Kidney glomerular epithelial cell (primary cell): ENCODE measurements around the gene BIK.
"Not testable (repeated sequence)": the region's sequence is repeated elsewhere in the genome, so short reads cannot be mapped to it uniquely, and the experiment has no call there.

Experiments used
- DNase-seq: peaks from one replicate; lab custom pipeline; 2025; lab: John Stamatoyannopoulos, UW

The BIK gene

DNA sequence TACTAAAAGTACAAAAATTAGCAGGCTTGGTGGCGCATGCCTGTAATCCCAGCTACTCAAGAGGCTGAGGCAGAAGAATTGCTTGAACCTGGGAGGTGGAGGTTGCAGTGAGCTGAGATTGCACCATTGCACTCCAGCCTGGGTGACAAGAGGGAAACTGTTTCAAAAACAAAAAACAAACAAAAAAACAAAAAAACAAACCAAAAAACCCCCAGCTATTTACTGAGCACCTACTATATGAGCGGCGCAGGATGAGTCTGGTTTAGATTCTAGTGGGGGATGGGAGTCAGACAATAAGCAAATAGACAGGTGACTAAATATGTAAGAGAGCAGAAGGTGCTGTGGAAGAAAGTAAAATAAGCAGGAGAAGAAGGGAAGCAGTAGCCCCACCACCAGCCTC lies 5.6 kb upstream of the BIK start:
- not testable (repeated sequence) for DNase-seq

GRCh38 chr22:43106302-43106701 lies 4.2 kb upstream of the BIK start:
- DNase-seq: no peak

DNA sequence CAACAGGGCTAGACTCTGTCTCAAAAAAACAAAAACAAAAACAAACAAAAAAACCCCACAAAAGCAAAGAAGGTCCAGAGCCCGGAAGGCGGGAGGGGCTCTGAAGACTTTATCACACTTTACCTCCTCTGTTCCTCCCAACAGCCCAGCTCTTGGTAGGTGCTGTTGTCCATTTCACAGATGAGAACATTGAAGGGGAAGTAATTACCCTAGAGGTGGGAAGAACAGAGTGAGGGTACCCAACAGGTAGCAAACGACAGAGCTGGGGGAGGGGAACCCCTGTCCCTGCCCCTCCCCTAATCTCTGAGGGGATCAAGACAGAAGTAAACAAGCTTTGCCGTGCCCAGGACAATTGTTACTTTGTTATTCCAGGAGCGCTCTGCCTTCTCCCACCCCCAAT lies 1.0 kb upstream of the BIK start:
- DNase-seq: no peak

GRCh38 chr22:43109921-43110443 lies 568 bp upstream of the BIK start:
- DNase-seq: no peak

DNA sequence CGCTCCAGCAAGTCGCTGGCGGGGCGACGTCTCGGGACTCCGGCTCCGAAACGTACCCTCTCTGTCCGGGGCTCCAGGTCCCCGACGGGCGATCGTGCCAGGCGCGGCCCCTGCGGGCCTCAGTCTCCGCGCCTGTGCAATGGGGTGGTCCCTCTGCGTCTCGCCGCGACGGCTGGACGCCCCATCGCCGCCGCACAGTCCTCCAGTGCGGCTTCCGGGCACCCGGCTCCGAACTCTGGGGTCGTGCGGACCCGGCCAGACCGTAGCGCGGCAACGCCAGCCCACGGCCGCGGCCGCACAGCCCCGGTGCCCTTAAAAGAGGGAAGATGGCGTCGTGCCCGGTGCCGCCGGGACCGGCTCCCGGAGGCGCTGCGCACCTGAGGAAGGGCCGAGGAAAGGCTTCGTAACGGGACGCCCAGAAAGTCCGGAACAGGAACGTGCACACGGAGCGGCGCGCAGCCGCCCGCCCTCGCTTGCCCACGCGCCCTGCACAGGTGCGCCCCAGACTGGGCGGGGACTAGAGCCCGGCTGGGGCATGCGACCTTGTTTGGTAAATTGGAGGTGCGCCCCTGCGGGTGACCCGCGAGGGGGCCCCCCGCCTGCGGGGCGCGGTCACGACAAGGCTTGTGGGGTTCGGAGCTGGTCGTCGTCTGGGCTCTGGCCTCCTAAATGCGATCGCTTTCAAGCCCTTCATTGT lies 525 bp downstream of the BIK start:
- no peak for DNase-seq

DNA sequence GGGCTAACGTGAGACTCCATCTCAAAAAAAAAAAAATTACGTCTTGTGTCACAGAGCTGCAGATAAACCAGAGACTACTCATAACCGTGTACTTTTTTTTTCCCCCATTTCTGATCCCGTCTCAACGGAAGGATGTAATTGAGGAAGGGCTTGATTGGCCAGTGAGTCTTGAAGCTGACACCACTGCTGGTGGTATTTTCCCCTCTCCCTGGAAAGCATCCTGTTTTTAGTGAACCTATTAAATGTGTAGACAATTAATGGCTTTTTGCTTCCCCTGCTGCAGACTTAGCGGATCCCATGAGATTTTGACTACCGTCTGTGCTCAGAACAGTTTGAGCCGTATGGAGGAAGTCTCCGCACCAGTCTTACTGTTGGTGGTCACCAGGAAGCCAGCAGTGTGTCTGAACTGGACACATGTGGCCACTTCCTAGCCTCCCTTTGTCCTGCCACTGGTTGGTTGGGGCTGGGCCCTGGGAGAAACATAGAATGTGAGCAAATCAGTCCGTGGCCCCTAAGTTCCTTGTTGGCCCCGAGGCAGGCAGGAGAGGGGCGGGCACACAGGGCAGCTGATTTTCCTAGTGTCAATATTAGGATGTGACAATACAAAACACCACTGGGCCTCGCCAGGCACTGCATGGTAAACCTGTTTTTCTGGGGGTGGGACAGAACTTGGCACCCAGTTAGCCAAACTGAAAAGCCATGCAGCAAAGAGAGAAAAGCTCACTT lies 3.1 kb downstream of the BIK start:
- no peak for DNase-seq

- DNase-seq: no peak
These were observed 4.4 kb downstream of the BIK start for GRCh38 chr22:43114958-43115357.

- no peak for DNase-seq
These were observed 6.4 kb downstream of the BIK start for GRCh38 chr22:43116932-43117331.

- DNase-seq: no peak
These were observed 7.7 kb downstream of the BIK start for GRCh38 chr22:43118024-43118849.

DNA sequence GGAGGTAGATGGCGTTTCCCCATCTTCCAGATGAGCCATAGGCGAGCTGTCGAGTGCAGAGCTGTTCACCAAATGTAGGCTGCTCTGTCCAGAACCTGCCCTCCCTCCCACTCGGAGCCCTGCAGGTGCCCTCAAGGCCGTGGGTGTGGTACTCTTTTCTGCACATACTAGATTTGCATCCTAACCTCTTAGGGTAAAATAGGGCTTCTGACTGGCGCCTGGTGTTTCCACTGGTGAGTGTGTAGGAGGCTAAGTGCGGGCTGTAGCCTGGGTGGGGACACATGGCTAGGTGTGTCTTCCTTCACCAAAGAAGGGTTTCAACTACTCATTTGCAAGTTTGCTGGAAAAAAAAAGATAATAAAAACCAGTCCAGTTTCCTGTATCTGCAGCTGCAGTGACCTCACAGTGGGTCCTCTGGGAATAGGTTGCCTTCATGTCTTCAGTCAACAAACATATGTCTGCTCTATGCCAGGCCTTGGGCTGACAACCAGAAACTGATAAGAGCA lies 8.5 kb downstream of the BIK start:
- DNase-seq: no peak

GRCh38 chr22:43126501-43127165 lies 16.1 kb downstream of the BIK start:
- peak; percentile 80 for DNase-seq

DNA sequence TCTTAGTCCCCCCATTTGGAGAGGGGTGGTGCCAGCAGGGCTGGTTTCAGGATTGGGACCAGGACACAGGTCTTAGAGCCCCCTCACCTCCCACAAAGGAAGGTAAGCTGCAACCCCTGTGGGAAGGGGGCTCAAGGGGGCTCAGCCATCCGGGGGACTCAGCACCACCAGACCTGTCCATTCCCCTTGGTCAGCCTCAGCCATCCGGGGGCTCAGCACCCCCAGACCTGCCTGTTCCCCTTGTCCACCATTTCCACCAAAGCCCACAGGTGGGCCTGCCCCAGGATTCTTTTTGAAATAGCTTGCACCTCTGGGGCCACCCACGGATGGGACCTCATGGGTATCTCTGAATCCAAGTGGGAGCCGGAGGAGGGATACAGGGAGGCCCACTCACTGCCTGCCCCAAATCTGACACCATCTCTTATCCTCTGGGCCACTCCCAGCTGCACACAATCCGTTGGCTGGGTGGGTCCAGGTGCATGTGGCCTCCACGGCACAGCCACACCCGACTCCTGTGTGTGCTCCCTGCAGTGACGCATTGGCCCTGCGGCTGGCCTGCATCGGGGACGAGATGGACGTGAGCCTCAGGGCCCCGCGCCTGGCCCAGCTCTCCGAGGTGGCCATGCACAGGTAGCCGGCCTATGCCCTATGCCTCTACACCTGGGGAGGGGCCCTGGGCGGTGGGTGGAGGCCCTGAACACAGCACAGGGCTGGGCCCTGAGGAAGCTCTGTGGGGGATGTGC lies 16.8 kb downstream of the BIK start:
- no peak for DNase-seq

DNA sequence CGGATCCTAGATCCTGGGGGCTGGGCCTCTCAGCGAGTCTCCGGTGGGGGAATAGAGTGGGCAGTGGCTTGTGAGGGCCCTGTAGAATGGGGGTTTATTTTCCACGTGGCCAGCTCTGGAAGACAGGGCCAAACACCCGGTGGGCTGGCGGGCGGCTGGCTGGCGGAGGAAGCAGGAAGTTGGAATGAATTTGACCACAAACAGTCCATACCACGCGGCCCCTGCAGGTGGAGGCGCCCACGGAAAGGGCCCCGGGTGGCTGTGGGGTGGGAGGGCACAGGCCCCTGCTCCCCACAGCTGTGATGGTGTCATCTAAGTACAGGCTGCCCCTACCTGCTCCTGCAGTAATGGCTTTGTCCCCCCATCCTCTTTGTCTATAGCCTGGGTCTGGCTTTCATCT lies 17.6 kb downstream of the BIK start:
- no peak for DNase-seq

GRCh38 chr22:43128928-43129424 lies 18.4 kb downstream of the BIK start:
- DNase-seq: no peak

GRCh38 chr22:43129426-43130425 lies 19.2 kb downstream of the BIK start:
- DNase-seq: no peak

DNA sequence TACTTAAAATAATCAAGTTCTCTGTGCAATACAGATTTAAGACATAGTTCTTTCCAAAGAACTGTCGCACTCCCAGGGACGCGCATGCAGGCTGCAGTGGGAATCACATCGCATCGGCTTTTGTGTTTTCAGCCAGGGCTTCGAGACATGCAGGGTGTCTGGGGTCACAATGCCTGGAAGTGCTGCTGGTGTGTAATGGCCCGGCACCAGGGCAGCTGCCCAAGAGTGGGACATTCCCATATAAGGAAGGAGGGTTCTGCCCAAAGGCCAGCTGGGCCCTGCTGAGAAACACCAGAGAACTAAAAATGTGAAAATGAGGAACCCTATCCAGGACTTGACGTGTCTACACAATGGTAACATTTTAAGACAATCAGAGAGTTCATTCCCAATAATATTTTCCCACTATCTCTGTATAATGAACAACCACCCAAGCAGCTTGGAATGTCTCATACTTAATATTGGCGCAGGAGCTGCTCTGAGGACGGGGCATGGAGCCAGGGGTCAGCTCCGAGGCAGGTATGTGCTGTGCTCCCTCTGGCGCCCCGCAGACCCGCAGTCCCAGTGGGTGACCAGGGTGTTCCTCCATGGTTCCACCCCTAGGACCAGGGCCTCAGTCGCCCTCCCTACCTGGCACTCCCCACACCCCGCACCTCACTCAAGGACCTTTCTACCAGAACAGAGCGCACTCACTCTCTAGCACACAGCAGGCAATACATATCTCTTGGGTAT lies 21.4 kb downstream of the BIK start:
- DNase-seq: no peak

DNA sequence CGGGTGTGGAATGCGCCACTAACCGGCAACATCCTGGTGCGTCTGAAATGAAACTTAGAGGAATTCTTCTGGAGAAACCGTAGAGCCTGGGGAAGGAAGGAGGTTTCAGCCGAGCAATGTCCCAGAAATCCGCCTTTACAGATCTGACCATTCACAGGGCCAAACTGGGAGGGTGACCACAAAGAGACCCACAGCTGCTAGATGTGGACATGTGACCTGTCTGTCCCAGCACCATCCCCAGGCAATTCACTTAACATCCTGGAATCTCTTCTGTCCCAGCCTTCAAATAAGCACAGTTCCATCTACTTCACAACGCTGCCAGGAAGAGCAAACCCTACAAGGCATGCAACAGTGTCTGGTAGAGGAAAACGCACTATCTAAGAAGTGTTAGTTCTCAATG lies 22.9 kb downstream of the BIK start:
- DNase-seq: no peak

GRCh38 chr22:43134553-43134952 lies 24.0 kb downstream of the BIK start:
- DNase-seq: no peak

- DNase-seq: no peak
These were observed 25.0 kb downstream of the BIK start for GRCh38 chr22:43135565-43135964.
